Cardiac muscle cell (in vitro differentiated cells and primary cell): ENCODE results near the gene RASA4B. TPM values are rescaled to one million over a fixed set of nuclear protein-coding genes. Genes with fewer than 3 reads are reported as not detected.
A peak's percentile ranks its signal among the peaks of the same experiment; 100 is the strongest.
"Not testable (repeated sequence)": the region's sequence is repeated elsewhere in the genome, so short reads cannot be mapped to it uniquely, and the experiment has no call there.

Experiments
- DNase-seq, 2 donors: peaks; one replicate each; pipeline versions ENCODE4 v3.0.0 to v3.0.0-alpha.2; 2010 to 2017; ENCODE audit warnings: low read depth in 1 of 2, low spot score in 1 of 2
- H3K27ac ChIP-seq: fragments of 200-600 bp; sonication (generic); 2 replicates; pipeline ENCODE4 v1.5.1; 2016
- H3K27me3 ChIP-seq: fragments of 200-600 bp; sonication (generic); 2 replicates; pipeline ENCODE4 v1.6.0; 2016; ENCODE audit warnings: control low read depth
- H3K36me3 ChIP-seq: fragments of 200-600 bp; sonication (generic); 2 replicates; pipeline ENCODE4 v1.5.1; 2016; ENCODE audit warnings: control low read depth
- H3K4me1 ChIP-seq: fragments of 200-600 bp; sonication (generic); 2 replicates; pipeline ENCODE4 v1.8.1; 2017; ENCODE audit warnings: low read depth, mild to moderate bottlenecking, mixed run types
- H3K4me3 ChIP-seq: fragments of 200-600 bp; sonication (generic); 2 replicates; pipeline ENCODE4 v1.5.1; 2016; ENCODE audit warnings: mild to moderate bottlenecking
- H3K9me3 ChIP-seq: fragments of 200-600 bp; sonication (generic); 2 replicates; pipeline ENCODE4 v1.5.1; 2017; ENCODE audit warnings: low read depth, mild to moderate bottlenecking, control low read depth
- polyA plus RNA-seq: library from polyadenylated mRNA; unstranded; fragments of >200 nt; fragmentation: Nextera tagmentation; extraction: Ambion mirVana; gene quantifications from 2 replicates; pipeline ENCODE4 v1.2.1, GENCODE V29; 2016
- total RNA-seq: library from RNA; depleted of rRNA; stranded (reverse); fragments of >200 nt; gene quantifications from 2 replicates; pipeline ENCODE4 v1.2.3, GENCODE V29; 2016

The RASA4B gene
- total RNA-seq (4.7 and 15.1 TPM in 2 replicates), polyA plus RNA-seq (8.5 and 15.1 TPM in 2 replicates)

- H3K4me1 ChIP-seq, H3K36me3 ChIP-seq, H3K9me3 ChIP-seq, H3K27me3 ChIP-seq, H3K27ac ChIP-seq: not testable (repeated sequence)
- H3K4me3 ChIP-seq, result peak within 1 kb of the TSS; percentile 16
- DNase-seq, result peak in 1 of 2 donors; percentile 33
Measured at GRCh38 chr7:102517550-102518147, at the start of gene RASA4B. Gene RASA4B, minus strand, starts transcription at chr7:102517777. Its CDS starts 67 bp downstream, at chr7:102517710.

- H3K36me3 ChIP-seq, H3K9me3 ChIP-seq, H3K27me3 ChIP-seq, DNase-seq, H3K4me1 ChIP-seq, H3K27ac ChIP-seq, H3K4me3 ChIP-seq: not testable (repeated sequence)
Measured at GRCh38 chr7:102550808-102551422, 33.3 kb upstream of the RASA4B start, which contains the start of gene SPDYE2. Gene SPDYE2, plus strand, starts transcription at chr7:102551226. Its CDS starts 2,030 bp downstream, at chr7:102553256.

- H3K9me3 ChIP-seq, DNase-seq, H3K27ac ChIP-seq, H3K4me3 ChIP-seq, H3K4me1 ChIP-seq, H3K36me3 ChIP-seq, H3K27me3 ChIP-seq: not testable (repeated sequence)
Measured at GRCh38 chr7:102546353-102546752, 28.8 kb upstream of the RASA4B start.

- not testable (repeated sequence) for H3K27me3 ChIP-seq, H3K4me3 ChIP-seq, DNase-seq, H3K36me3 ChIP-seq, H3K27ac ChIP-seq, H3K4me1 ChIP-seq, H3K9me3 ChIP-seq
Measured at GRCh38 chr7:102545288-102545687, 27.7 kb upstream of the RASA4B start.

GRCh38 chr7:102544372-102544771 lies 26.8 kb upstream of the RASA4B start:
- not testable (repeated sequence) for H3K9me3 ChIP-seq, H3K27ac ChIP-seq, H3K4me3 ChIP-seq, H3K4me1 ChIP-seq, H3K27me3 ChIP-seq, DNase-seq, H3K36me3 ChIP-seq

GRCh38 chr7:102543596-102543995 lies 26.0 kb upstream of the RASA4B start, which contains the start of gene UPK3BL2:
Gene UPK3BL2, minus strand, starts transcription at chr7:102543696. Its CDS starts 60 bp downstream, at chr7:102543636.
- H3K4me1 ChIP-seq, H3K27ac ChIP-seq, H3K36me3 ChIP-seq, DNase-seq, H3K9me3 ChIP-seq, H3K4me3 ChIP-seq, H3K27me3 ChIP-seq: not testable (repeated sequence)

GRCh38 chr7:102542771-102543170 lies 25.2 kb upstream of the RASA4B start:
- not testable (repeated sequence) for H3K27ac ChIP-seq, DNase-seq, H3K4me1 ChIP-seq, H3K4me3 ChIP-seq, H3K9me3 ChIP-seq, H3K27me3 ChIP-seq, H3K36me3 ChIP-seq

- DNase-seq, H3K36me3 ChIP-seq, H3K4me3 ChIP-seq, H3K9me3 ChIP-seq, H3K27me3 ChIP-seq, H3K27ac ChIP-seq, H3K4me1 ChIP-seq: not testable (repeated sequence)
Measured at GRCh38 chr7:102542083-102542482, 24.5 kb upstream of the RASA4B start.

GRCh38 chr7:102540604-102541003 lies 23.0 kb upstream of the RASA4B start:
- not testable (repeated sequence) for H3K4me3 ChIP-seq, H3K9me3 ChIP-seq, DNase-seq, H3K4me1 ChIP-seq, H3K27me3 ChIP-seq, H3K36me3 ChIP-seq, H3K27ac ChIP-seq

GRCh38 chr7:102535062-102535615 lies 17.6 kb upstream of the RASA4B start:
- H3K27me3 ChIP-seq, H3K4me3 ChIP-seq, DNase-seq, H3K4me1 ChIP-seq, H3K36me3 ChIP-seq, H3K27ac ChIP-seq, H3K9me3 ChIP-seq: not testable (repeated sequence)

- H3K36me3 ChIP-seq, DNase-seq, H3K4me1 ChIP-seq, H3K4me3 ChIP-seq, H3K27me3 ChIP-seq, H3K27ac ChIP-seq, H3K9me3 ChIP-seq: not testable (repeated sequence)
Measured at GRCh38 chr7:102532127-102532526, 14.6 kb upstream of the RASA4B start.

GRCh38 chr7:102531583-102531982 lies 14.0 kb upstream of the RASA4B start:
- DNase-seq, H3K9me3 ChIP-seq, H3K4me1 ChIP-seq, H3K27me3 ChIP-seq, H3K4me3 ChIP-seq, H3K27ac ChIP-seq, H3K36me3 ChIP-seq: not testable (repeated sequence)

- H3K27ac ChIP-seq, DNase-seq, H3K9me3 ChIP-seq, H3K4me1 ChIP-seq, H3K36me3 ChIP-seq, H3K27me3 ChIP-seq, H3K4me3 ChIP-seq: not testable (repeated sequence)
Measured at GRCh38 chr7:102527822-102528793, 10.5 kb upstream of the RASA4B start.
